HG03558 (cell line): ENCODE data around the gene SERPINH1.

Source experiments
- ATAC-seq: cut with Tn5 transposase; IDR thresholded peaks from one replicate; pipeline ENCODE4 v1.9.1; 2021; ENCODE audit warnings: moderate number of reproducible peaks; ENCODE audit not compliant: unreplicated experiment; ENCODE audit errors: extremely low read depth

The SERPINH1 gene

DNA sequence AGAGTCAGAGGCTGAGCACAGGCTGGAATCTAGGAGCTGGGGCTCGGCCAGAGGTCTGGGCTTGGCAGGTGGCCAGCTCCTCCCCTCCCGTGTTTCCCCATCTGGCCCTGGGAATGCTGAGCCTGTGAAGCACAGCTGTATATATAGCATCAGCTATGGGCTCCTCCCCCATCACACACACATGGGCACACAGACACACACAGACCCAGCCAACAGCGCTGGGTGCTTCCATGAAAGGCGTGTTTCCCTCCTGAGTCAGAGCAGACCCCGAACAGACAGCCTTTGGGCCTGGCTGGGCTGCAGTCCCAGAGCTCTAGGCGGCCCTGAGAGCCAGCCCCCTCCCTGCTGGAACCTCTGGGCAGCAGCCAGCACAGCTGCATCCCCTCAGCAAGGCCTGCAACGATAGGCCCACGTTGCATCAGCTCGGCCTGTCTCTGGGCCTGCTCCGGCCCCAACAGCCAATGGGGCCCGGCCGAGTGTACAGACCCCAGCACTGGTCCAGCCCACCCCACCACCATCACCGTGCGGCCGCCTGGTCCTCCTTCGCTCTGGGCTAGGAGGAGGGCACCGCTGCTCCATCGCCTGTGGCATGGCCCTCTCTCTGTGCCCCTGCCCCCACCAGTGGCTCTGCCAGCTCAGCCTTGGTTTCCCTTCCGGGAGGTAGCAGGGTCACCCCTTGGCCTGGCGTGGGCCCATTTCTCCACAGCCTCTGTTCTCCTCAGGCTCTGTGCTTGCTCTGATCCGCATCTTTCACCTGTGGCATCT lies 7.6 kb upstream of the SERPINH1 start:
- no peak for ATAC-seq

DNA sequence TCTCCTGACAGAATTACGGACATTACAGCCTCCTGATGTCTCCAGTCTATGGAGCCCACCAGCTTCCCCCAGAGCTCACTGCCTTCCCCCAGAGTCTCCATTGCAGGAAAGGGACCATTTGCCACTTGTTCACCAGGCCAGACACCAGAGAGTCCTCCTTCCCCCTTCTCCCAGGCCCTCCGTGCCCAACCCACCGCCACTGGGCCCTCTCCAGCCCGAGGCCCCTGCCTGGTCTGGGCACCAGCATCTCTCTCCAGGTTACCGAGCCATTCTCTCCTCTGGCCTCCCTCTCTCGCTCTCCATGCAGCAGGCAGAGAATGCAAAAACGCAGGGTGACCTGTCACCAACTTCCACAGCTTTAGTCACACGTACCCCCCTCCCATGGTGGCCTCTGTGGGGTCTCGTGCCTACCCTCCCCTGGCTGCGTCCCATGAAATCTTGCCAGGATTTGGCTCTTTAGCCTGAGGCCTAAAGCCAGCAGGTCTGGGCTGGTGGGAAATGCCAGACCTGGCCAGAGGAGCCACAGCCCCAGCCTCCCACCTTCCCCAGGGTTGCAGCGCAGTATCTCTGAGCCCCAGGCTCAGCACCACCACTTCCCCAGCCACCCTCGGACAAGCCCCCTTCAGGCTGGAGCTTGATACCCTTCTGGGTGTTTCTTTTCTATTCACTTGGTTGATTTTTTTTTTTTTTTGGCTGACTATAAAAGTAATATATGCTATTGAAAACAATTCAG lies 6.8 kb upstream of the SERPINH1 start:
- no peak for ATAC-seq

GRCh38 chr11:75556275-75556674 lies 5.8 kb upstream of the SERPINH1 start:
- ATAC-seq: no peak

DNA sequence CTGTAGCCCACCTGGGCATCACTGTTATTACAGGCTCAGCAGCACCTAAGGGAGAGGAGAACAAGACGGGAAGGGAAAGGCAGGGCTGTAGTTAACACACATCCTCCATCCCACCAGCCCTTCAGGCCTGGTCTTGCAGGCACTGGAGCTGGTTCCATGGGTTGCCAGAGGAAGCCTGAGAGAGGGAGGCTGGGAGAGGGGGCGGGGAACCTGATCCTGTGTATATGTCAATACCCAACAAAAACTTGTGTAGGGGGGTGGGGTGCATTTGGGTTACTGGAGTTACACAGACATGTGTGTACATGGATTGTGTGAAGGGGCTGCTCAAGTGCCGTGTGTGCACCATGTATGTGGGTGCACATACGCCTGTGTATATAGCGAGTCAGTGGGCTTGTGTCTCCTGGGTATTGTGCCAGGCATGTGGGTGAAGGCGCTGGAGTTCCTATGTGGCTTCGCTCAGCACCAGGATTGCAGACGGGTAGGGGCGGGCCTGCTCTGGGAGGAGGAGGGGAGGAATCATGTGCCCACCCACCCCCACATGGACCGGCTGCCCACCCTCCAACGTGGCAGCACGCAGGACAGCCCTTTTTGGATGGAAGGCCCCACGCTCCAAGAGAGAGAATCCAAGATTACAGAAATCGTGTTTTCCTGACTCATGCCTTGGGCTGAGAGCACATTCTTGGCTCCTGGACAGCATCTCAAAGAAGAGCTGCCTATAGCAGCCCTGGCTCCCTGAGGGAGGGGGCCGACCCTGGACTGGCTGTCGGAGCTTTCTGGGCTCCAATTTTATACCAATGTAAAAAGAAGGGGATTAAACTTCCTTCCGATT lies 4.2 kb upstream of the SERPINH1 start:
- ATAC-seq: no peak

DNA sequence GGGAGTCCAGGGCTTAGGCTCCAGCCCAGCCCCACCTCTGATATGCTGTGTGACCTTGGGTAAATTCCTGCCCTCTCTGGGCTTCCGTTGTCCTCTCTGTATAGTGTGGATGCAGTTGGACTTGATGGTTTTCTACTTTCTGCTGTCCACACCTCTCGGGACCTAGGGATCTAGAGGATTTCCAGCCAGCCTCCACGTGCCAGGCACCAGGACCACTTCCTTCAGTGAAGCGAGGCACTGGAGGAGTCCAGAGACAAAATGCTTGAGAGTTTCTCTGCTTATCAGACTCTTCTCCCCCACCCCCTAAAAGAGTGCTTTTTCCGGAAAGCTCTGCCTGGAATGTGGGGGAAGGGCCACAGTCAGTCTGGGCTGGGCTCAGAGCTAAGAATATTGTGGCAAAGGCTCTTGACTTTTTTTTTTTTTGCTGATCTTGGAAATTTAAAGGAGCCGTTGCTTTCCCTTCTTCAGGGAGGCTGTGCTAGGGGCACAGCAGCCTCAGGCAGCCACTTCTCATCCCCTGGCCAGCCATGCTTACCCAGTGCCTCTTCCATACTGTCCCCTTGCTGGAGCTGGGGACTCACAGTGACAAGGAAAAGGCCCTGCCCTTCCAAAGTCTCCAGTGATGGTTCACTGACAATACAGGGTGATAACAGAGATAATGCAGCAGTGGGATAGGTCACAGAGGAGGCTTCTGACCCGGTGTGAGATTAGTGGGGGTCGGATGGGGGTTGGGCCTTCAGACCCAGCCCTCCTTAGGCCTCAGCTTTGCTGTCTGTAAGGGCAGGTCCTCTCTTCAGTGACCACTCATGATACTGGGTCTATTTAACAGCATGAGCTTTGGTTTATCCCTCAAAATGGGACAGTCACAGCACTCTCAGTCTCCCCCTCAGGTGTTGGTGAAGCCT lies 2.9 kb upstream of the SERPINH1 start:
- no peak for ATAC-seq

GRCh38 chr11:75560644-75561043 lies 1.4 kb upstream of the SERPINH1 start:
- no peak for ATAC-seq

DNA sequence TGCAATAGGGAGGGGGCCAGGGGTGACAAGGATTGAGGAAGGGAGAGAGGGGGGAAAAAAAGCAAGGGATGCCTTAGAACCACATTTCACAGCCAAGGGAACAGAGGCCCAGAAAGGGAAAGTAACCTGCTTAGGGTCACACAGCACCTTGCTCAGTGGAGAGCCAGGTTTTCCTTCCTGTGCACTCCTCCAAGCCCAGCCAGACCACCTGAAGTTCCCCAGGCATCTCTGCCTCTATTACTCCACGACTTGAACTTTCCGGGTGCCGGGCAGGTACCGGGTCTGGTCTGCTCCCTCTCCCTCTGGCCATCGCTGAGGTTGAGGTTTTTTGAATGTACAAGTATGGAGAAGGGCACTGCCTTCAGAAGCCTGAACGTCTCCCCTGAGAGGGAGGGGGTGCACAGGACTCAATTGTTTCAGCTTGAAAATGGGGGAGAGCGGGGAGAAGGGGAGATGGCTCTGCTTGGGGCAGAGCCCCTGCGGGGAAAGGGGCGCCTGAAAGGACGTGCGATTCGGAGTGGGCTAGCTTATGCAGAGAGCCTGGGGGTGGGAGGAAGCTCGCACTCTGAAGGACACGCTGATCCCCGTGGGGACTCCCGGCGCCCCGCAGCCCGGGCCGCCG lies 516 bp upstream of the SERPINH1 start:
- no peak for ATAC-seq

- no peak for ATAC-seq
Observed at GRCh38 chr11:75562836-75563484, 907 bp downstream of the SERPINH1 start.

DNA sequence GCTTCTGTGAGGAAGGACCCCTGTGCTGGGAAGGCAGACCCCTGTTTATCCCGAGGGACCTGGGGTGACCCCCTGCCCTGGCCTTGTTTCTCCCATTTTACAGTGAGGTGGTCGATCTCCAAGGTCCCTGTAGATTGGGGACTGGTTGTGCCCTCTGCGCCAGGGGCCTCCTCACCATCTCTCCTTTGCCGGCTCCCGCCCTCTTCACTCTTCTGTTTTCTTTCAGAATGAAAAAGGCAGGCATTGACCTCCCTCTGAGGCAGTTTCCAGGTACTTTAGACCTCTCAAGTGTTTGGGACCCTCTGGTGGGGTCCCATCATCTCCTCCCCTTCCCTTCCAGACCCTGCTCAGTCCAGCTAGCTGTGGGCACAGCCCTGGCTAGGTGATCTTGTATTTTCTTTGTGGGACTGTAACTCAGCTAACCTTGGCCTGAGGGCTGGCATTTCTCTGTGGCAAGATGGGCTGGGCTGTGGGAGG lies 1.5 kb downstream of the SERPINH1 start:
- no peak for ATAC-seq

GRCh38 chr11:75563978-75564552 lies 2.0 kb downstream of the SERPINH1 start:
- ATAC-seq: no peak

GRCh38 chr11:75565221-75565814 lies 3.3 kb downstream of the SERPINH1 start:
- no peak for ATAC-seq

DNA sequence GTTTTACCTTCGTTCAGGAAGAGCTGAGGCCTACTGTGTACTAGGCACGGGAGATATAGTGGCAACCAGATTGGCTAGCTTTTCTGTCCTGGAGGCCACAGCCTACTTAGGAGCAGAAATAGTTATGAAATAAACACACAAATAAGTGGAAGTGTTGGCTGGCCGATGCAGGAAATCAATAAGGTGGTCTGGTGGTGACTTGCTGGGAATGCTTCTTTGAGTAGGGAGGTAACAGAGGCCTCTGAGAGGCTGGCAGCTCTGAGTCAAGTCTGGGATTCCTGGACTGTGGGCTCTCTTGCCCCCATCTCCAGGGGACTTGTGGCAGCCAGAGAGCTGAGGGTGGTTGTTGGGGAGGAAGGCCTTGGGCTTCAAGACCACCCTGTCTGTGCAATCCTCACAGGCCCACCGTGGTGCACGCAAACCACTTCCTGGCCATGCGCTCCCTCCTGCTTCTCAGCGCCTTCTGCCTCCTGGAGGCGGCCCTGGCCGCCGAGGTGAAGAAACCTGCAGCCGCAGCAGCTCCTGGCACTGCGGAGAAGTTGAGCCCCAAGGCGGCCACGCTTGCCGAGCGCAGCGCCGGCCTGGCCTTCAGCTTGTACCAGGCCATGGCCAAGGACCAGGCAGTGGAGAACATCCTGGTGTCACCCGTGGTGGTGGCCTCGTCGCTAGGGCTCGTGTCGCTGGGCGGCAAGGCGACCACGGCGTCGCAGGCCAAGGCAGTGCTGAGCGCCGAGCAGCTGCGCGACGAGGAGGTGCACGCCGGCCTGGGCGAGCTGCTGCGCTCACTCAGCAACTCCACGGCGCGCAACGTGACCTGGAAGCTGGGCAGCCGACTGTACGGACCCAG lies 4.1 kb downstream of the SERPINH1 start:
- no peak for ATAC-seq

DNA sequence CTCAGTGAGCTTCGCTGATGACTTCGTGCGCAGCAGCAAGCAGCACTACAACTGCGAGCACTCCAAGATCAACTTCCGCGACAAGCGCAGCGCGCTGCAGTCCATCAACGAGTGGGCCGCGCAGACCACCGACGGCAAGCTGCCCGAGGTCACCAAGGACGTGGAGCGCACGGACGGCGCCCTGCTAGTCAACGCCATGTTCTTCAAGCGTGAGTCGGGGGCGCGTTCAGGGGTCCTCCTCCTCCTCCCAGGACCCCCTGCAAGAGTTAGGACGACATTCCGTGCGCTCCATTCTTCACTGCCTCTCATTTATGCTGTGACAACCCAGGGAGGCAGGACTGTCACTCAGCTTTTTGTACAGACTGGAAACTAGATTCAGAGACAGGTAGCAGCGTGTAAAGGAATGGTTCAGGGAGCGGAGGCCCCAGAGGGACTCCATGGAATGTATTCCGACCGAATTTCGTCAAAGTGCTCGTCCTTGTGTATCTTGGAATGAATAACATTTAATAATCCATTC lies 4.8 kb downstream of the SERPINH1 start:
- no peak for ATAC-seq

- no peak for ATAC-seq
Observed at GRCh38 chr11:75567971-75568370, 5.9 kb downstream of the SERPINH1 start.

GRCh38 chr11:75568616-75569219 lies 6.7 kb downstream of the SERPINH1 start:
- ATAC-seq: no peak

GRCh38 chr11:75570559-75571139 lies 8.6 kb downstream of the SERPINH1 start:
- no peak for ATAC-seq
